Esophagus squamous epithelium (tissue), 4 donors: ENCODE results near the gene SMARCA2.

ENCODE experiments used
- POLR2A ChIP-seq, 4 donors: fragments of 450-650 bp; IDR thresholded peaks; one replicate each; pipeline ENCODE4 v1.6.1; 2017; ENCODE audit warnings: antibody characterized with exemption in 4 of 4, mild to moderate bottlenecking in 4 of 4, moderate library complexity in 3 of 4
- TF ChIP-seq, protein P1 (sequence below), 6 experiments: fragments of 450-650 bp in 4 of 6; fragments of 200-600 bp in 2 of 6; sonication (generic) in 2 of 6; IDR thresholded peaks; one replicate each; pipeline ENCODE4 v1.5.1; 2016 to 2019; ENCODE audit warnings: antibody characterized with exemption in 6 of 6, mild to moderate bottlenecking in 4 of 6, moderate library complexity in 4 of 6

- no peak for TF ChIP-seq POLR2A (IDR thresholded peaks at IDR 0.05)
- TF ChIP-seq, protein P1, sequence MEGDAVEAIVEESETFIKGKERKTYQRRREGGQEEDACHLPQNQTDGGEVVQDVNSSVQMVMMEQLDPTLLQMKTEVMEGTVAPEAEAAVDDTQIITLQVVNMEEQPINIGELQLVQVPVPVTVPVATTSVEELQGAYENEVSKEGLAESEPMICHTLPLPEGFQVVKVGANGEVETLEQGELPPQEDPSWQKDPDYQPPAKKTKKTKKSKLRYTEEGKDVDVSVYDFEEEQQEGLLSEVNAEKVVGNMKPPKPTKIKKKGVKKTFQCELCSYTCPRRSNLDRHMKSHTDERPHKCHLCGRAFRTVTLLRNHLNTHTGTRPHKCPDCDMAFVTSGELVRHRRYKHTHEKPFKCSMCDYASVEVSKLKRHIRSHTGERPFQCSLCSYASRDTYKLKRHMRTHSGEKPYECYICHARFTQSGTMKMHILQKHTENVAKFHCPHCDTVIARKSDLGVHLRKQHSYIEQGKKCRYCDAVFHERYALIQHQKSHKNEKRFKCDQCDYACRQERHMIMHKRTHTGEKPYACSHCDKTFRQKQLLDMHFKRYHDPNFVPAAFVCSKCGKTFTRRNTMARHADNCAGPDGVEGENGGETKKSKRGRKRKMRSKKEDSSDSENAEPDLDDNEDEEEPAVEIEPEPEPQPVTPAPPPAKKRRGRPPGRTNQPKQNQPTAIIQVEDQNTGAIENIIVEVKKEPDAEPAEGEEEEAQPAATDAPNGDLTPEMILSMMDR (IDR thresholded peaks at IDR 0.05): no peak
These were observed 178.4 kb downstream of the SMARCA2 start for GRCh38 chr9:2193552-2193951.
